H1 (cell line): ENCODE data around the gene HDGFL3. TPM values are rescaled to one million over a fixed set of nuclear protein-coding genes. Genes with fewer than 3 reads are reported as not detected.

ENCODE experiments used
- CTCF ChIA-PET: fragments of 300-600 bp; sonication (Branson Sonifier 250); formaldehyde crosslinking; loops from one replicate; lab custom pipeline; 2021; ENCODE audit not compliant: partially characterized antibody; lab: Charles Lee
- POLR2A ChIA-PET: fragments of 300-600 bp; sonication (Branson Sonifier 250); formaldehyde crosslinking; loops from one replicate; lab custom pipeline; 2021; ENCODE audit warnings: inconsistent platforms; ENCODE audit not compliant: partially characterized antibody; lab: Charles Lee
- DNase-seq, 2 experiments: peaks; one replicate each; pipeline versions ENCODE4 v3.0.0 to v3.0.0-alpha.2; 2010 to 2022; ENCODE audit warnings: low spot score in 2 of 2, low read depth in 1 of 2, mixed read lengths in 1 of 2
- FAIRE-seq: peaks from 2 replicates; lab custom pipeline; 2011; peaks lifted over from hg19 to GRCh38; lab: Jason Lieb, UNC
- H2AFZ ChIP-seq: 2 replicates; pipeline ENCODE4 v1.8.1; 2012; ENCODE audit warnings: low read length, inconsistent platforms
- H2AK5ac ChIP-seq: 2 replicates; pipeline ENCODE4 v1.6.1; 2013; ENCODE audit warnings: low read depth, low read length
- H2BK120ac ChIP-seq: replicated peaks from 2 replicates; pipeline ENCODE3; 2013; ENCODE audit warnings: low read depth, low read length, inconsistent platforms
- H2BK12ac ChIP-seq: 2 replicates; pipeline ENCODE4 v1.6.1; 2013; ENCODE audit warnings: low read depth, low read length
- H2BK15ac ChIP-seq: 2 replicates; pipeline ENCODE4 v1.6.1; 2013; ENCODE audit warnings: low read length
- H2BK20ac ChIP-seq: 2 replicates; pipeline ENCODE4 v1.6.1; 2013; ENCODE audit warnings: low read length
- H2BK5ac ChIP-seq: 2 replicates; pipeline ENCODE4 v1.6.1; 2013; ENCODE audit warnings: low read depth, low read length
- H3K14ac ChIP-seq: 2 replicates; pipeline ENCODE4 v1.6.1; 2013; ENCODE audit warnings: inconsistent platforms; ENCODE audit not compliant: insufficient read length
- H3K18ac ChIP-seq: 2 replicates; pipeline ENCODE4 v1.6.1; 2013; ENCODE audit warnings: low read length; ENCODE audit errors: extremely low read depth
- H3K23ac ChIP-seq: 2 replicates; pipeline ENCODE4 v1.6.1; 2013; ENCODE audit warnings: inconsistent platforms; ENCODE audit not compliant: insufficient read length
- H3K23me2 ChIP-seq: 2 replicates; pipeline ENCODE4 v1.6.1; 2013; ENCODE audit warnings: low read depth, low read length
- H3K27ac ChIP-seq: 2 replicates; pipeline ENCODE4 v1.6.1; 2011; ENCODE audit warnings: low read depth, low read length, inconsistent platforms
- H3K27me3 ChIP-seq, 4 experiments: replicated peaks in 1 of 4; 1 replicate in 1 of 4; 2 replicates in 3 of 4; pipeline versions ENCODE4 v1.6.1 to v1.8.1; 2011 to 2013; ENCODE audit warnings: low read length in 3 of 4, mild to moderate bottlenecking in 3 of 4, inconsistent platforms in 2 of 4, mixed read lengths in 2 of 4, moderate library complexity in 1 of 4; ENCODE audit not compliant: control insufficient read depth in 3 of 4, insufficient read depth in 3 of 4; ENCODE audit errors: extremely low read depth in 1 of 4
- H3K36me3 ChIP-seq, 4 experiments: 2 replicates each; pipeline versions ENCODE4 v1.6.1 to v1.8.1; 2011 to 2013; ENCODE audit warnings: mild to moderate bottlenecking in 4 of 4, low read length in 3 of 4, moderate library complexity in 2 of 4, control low read depth in 1 of 4, inconsistent platforms in 1 of 4; ENCODE audit not compliant: insufficient read depth in 4 of 4, control insufficient read depth in 2 of 4
- H3K4ac ChIP-seq: replicated peaks from 2 replicates; pipeline ENCODE3; 2013; ENCODE audit warnings: low read length, low read depth, mixed read lengths, inconsistent platforms; ENCODE audit not compliant: insufficient read length
- H3K4me1 ChIP-seq, 4 experiments: replicated peaks in 1 of 4; 1 replicate in 1 of 4; 2 replicates in 3 of 4; pipeline versions ENCODE4 v1.6.1 to v1.8.1; 2011 to 2013; ENCODE audit warnings: low read length in 3 of 4, inconsistent platforms in 2 of 4, mixed read lengths in 1 of 4; ENCODE audit not compliant: insufficient read depth in 4 of 4, control insufficient read depth in 3 of 4
- H3K4me2 ChIP-seq, 2 experiments: 2 replicates each; pipeline versions ENCODE4 v1.6.1 to v1.8.1; 2011 to 2013; ENCODE audit warnings: low read depth in 2 of 2, low read length in 2 of 2, control low read depth in 1 of 2, inconsistent platforms in 1 of 2, mild to moderate bottlenecking in 1 of 2; ENCODE audit not compliant: insufficient read depth in 1 of 2
- H3K4me3 ChIP-seq, 4 experiments: fragments of 200-600, 300-600 bp in 1 of 4; sonication (generic), shearing (Covaris generic), sonication (Bioruptor Twin) in 1 of 4; 2 replicates each; pipeline versions ENCODE4 v1.5.1 to v1.8.1; 2011 to 2016; ENCODE audit warnings: low read length in 4 of 4, low read depth in 3 of 4, control low read depth in 2 of 4, inconsistent platforms in 2 of 4, mild to moderate bottlenecking in 2 of 4, mixed read lengths in 1 of 4, moderate library complexity in 1 of 4; ENCODE audit not compliant: insufficient read depth in 2 of 4; ENCODE audit errors: extremely low read depth in 1 of 4
- H3K56ac ChIP-seq: replicated peaks from 2 replicates; pipeline ENCODE3; 2013; ENCODE audit warnings: low read depth, mild to moderate bottlenecking, mixed read lengths, low read length, inconsistent platforms; ENCODE audit not compliant: insufficient read length
- H3K79me1 ChIP-seq: 2 replicates; pipeline ENCODE4 v1.6.1; 2013; ENCODE audit warnings: low read depth, low read length, control low read depth
- H3K79me2 ChIP-seq, 2 experiments: 2 replicates each; pipeline versions ENCODE4 v1.6.1 to v1.8.1; 2012 to 2013; ENCODE audit warnings: low read length in 2 of 2, mild to moderate bottlenecking in 2 of 2, inconsistent platforms in 1 of 2; ENCODE audit not compliant: insufficient read depth in 2 of 2, control insufficient read depth in 1 of 2
- H3K9ac ChIP-seq, 4 experiments: replicated peaks in 1 of 4; 1 replicate in 1 of 4; 2 replicates in 3 of 4; pipeline versions ENCODE4 v1.6.1 to v1.8.1; 2011 to 2013; ENCODE audit warnings: low read depth in 3 of 4, low read length in 3 of 4, control low read depth in 2 of 4, mild to moderate bottlenecking in 2 of 4, moderate library complexity in 2 of 4, inconsistent platforms in 1 of 4; ENCODE audit errors: extremely low read depth in 1 of 4
- H3K9me3 ChIP-seq, 2 experiments: 2 replicates each; pipeline versions ENCODE4 v1.6.1 to v1.8.1; 2012 to 2013; ENCODE audit warnings: mild to moderate bottlenecking in 2 of 2, moderate library complexity in 2 of 2, control low read depth in 1 of 2, inconsistent platforms in 1 of 2, low read depth in 1 of 2, low read length in 1 of 2, mixed read lengths in 1 of 2; ENCODE audit not compliant: insufficient read depth in 2 of 2
- H4K20me1 ChIP-seq, 2 experiments: replicated peaks in 1 of 2; 2 replicates each; pipeline versions ENCODE3 to v1.8.1; 2011 to 2013; ENCODE audit warnings: inconsistent platforms in 2 of 2, low read length in 2 of 2, mild to moderate bottlenecking in 1 of 2; ENCODE audit not compliant: insufficient read depth in 2 of 2, control insufficient read depth in 1 of 2
- H4K5ac ChIP-seq: 2 replicates; pipeline ENCODE4 v1.6.1; 2013; ENCODE audit warnings: low read length, low read depth, mixed read lengths, inconsistent platforms; ENCODE audit not compliant: insufficient read length
- H4K8ac ChIP-seq: 2 replicates; pipeline ENCODE4 v1.8.0; 2013; ENCODE audit warnings: mild to moderate bottlenecking, moderate library complexity, low read length, inconsistent platforms; ENCODE audit not compliant: insufficient read depth; ENCODE audit errors: extremely low read depth
- H4K91ac ChIP-seq: replicated peaks from 2 replicates; pipeline ENCODE3; 2013; ENCODE audit warnings: low read length, mixed read lengths, inconsistent platforms; ENCODE audit not compliant: insufficient read length
- MAX ChIP-seq: IDR thresholded peaks from 2 replicates; pipeline ENCODE4 v1.6.1; 2012; ENCODE audit warnings: inconsistent platforms
- NANOG ChIP-seq: IDR thresholded peaks from 2 replicates; pipeline ENCODE4 v1.6.1; 2011; ENCODE audit warnings: low read length, low read depth, mild to moderate bottlenecking, inconsistent platforms; ENCODE audit not compliant: insufficient read depth, poor library complexity, severe bottlenecking
- RFX5 ChIP-seq: IDR thresholded peaks from 2 replicates; pipeline ENCODE4 v1.6.1; 2011; ENCODE audit warnings: low read depth, low read length, improper control_type of control experiment, borderline replicate concordance
- SIN3A ChIP-seq, 2 experiments: IDR thresholded peaks in 1 of 2; conservative IDR thresholded peaks in 1 of 2; 2 replicates each; pipeline ENCODE4 v1.6.1; 2011 to 2012; ENCODE audit warnings: low read length in 2 of 2, improper control_type of control experiment in 1 of 2, low read depth in 1 of 2, mild to moderate bottlenecking in 1 of 2
- SP2 ChIP-seq: IDR thresholded peaks from 2 replicates; pipeline ENCODE4 v1.6.1; 2012; ENCODE audit warnings: mild to moderate bottlenecking, low read length, inconsistent platforms
- SRF ChIP-seq: IDR thresholded peaks from 2 replicates; pipeline ENCODE4 v1.6.1; 2011; ENCODE audit warnings: mild to moderate bottlenecking, low read depth, low read length, moderate library complexity
- WGBS, 2 experiments: shearing (Covaris generic) in 1 of 2; methylation state at CpG; one replicate each; pipeline versions ENCODE4 v1.1.6 to v1.1.7; 2013 to 2015; ENCODE audit warnings: low lambda C conversion rate in 2 of 2, mixed read lengths in 2 of 2, inconsistent platforms in 1 of 2, low coverage in 1 of 2, missing lambda C conversion rate in 1 of 2; ENCODE audit not compliant: insufficient replicate concordance in 2 of 2, insufficient coverage in 1 of 2, insufficient read length in 1 of 2; ENCODE audit errors: extremely low coverage in 1 of 2, missing lambda C conversion rate in 1 of 2; 5-methylcytosine and 5-hydroxymethylcytosine counted together
- polyA plus RNA-seq, 7 experiments: library from polyadenylated mRNA; depleted of rRNA in 3 of 7; stranded (reverse) in 5 of 7; unstranded in 2 of 7; fragments of >200 nt in 5 of 7; fragments of 200-250 nt in 2 of 7; gene quantifications; 1 replicate in 5 of 7; 2 replicates in 1 of 7; 4 replicates in 1 of 7; pipeline versions ENCODE4 v1.2.1 to v1.2.3, GENCODE V29; 2011 to 2013; ENCODE audit warnings: missing spikeins in 2 of 7, mixed read lengths in 2 of 7
- total RNA-seq: library from RNA; stranded (reverse); fragmentation: NEBNext Ultra II Directional; extraction: Animal tissue kit (Norgen Biotek cat#: 25700); gene quantifications from 2 replicates; pipeline ENCODE4 v1.2.1, GENCODE V29; 2021

HDGFL3 gene
- total and polyA plus RNA-seq, 2 of the 8 experiments (the other 6 are each of a cell fraction or from before 2014, with no cell fraction given) = 14.1 to 149 TPM

DNA sequence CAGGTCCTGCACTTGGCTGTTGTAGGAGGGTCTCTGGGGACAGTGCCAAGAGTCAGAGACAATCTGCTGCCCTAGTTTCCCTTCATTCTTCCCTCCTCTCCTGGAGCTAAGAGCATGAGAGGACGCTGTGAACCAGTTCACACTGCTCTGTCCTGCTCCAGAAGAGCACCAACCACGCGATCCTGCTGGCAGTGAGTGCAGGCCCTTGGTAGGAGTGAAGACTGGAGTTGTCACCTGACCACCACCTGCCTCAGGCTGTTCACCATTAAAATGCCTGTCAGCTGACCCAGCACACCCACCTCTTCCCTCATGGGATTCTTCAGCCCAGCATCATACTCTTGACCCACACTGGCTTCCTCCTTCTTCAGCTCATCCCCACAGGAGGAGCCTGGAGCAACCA, 97.2 kb downstream of the HDGFL3 start:
- Histone ChIP-seq H3K4me2 (no peak overlapping the region), H3K23ac (no peak overlapping the region), H4K5ac (no peak overlapping the region), H2BK12ac (no peak overlapping the region), H3K4ac (no peak overlapping the region), H4K91ac (no peak overlapping the region), H4K8ac (no peak overlapping the region), H3K79me2 (no peaks in the 10 kb centered on the region), H4K20me1 (peaks cover 0 to 5% of the 10 kb centered on the region in 2 experiments), H3K9ac (no peak overlapping the region), H3K4me3 (no peak overlapping the region), H3K27me3 (peaks cover 0 to 33% (median 25%) of the 10 kb centered on the region in 4 experiments; a peak in 6 of 7 replicates), H3K27ac (no peak overlapping the region), H3K56ac (no peak overlapping the region), H2AFZ (no peak overlapping the region), H3K9me3 (no peaks in the 10 kb centered on the region), H2AK5ac (no peak overlapping the region), H2BK5ac (no peak overlapping the region), H2BK20ac (no peak overlapping the region), H3K36me3 (no peaks in the 10 kb centered on the region), H3K79me1 (no peaks in the 10 kb centered on the region), H3K4me1 (peaks cover 0 to 9% (median 4%) of the 10 kb centered on the region in 4 experiments; a peak in 3 of 7 replicates), H2BK120ac (no peak overlapping the region), H2BK15ac (no peak overlapping the region), H3K14ac (no peak overlapping the region), H3K18ac (no peak overlapping the region), H3K23me2 (peaks cover 13% of the 10 kb centered on the region; the same call in 1 of the 2 replicates)
- DNase-seq (no peak), FAIRE-seq (no peak)
- POLR2A ChIA-PET = no interaction called here
- CTCF ChIA-PET = no interaction called here
- WGBS, 2 experiments = 85% methylated on average over 3 of the region's 3 CpGs; no CpG with 5 or more reads in 1 of the 2 experiments
- no peak for TF ChIP-seq MAX
- no peak for TF ChIP-seq RFX5
- TF ChIP-seq SIN3A (conservative IDR thresholded peaks at IDR 0.05 in 1 of 2, IDR thresholded peaks at IDR 0.05 in 1 of 2; ENCODE audit: low read depth in 1 of 2, low read length in 2 of 2) = no peak
- TF ChIP-seq SRF = no peak
- TF ChIP-seq SP2 = no peak
- TF ChIP-seq NANOG = no peak
